MM.1S (cell line): Measurements from ENCODE around the gene FBLN2.

Experiments used
- DNase-seq: peaks from one replicate; pipeline ENCODE4 v3.0.0-alpha.2; 2015
- H2AFZ ChIP-seq: fragments of 300-600 bp; sonication (generic); 2 replicates; pipeline ENCODE4 v1.6.0; 2016; ENCODE audit warnings: antibody characterized with exemption, low read length
- H3F3A ChIP-seq: fragments of 300-600 bp; sonication (generic); 2 replicates; pipeline ENCODE4 v1.6.1; 2016; ENCODE audit warnings: mild to moderate bottlenecking, antibody characterized with exemption, low read length, moderate library complexity, mixed read lengths; ENCODE audit not compliant: insufficient read depth
- H3K27ac ChIP-seq: fragments of 300-600 bp; sonication (generic); 2 replicates; pipeline ENCODE4 v1.5.1; 2016; ENCODE audit warnings: mild to moderate bottlenecking, low read length
- H3K27me3 ChIP-seq: fragments of 300-600 bp; sonication (generic); replicated peaks from 2 replicates; pipeline ENCODE4 v1.6.0; 2016; ENCODE audit warnings: low read length; ENCODE audit not compliant: insufficient read depth
- H3K36me3 ChIP-seq: fragments of 300-600 bp; sonication (generic); replicated peaks from 2 replicates; pipeline ENCODE4 v1.6.1; 2016; ENCODE audit warnings: mild to moderate bottlenecking, low read length, mixed read lengths; ENCODE audit not compliant: insufficient read depth
- H3K4me1 ChIP-seq: fragments of 300-600 bp; sonication (generic); 2 replicates; pipeline ENCODE4 v1.6.1; 2016; ENCODE audit warnings: low read length, mixed read lengths
- H3K4me2 ChIP-seq: fragments of 300-600 bp; sonication (generic); 2 replicates; pipeline ENCODE4 v1.6.0; 2016; ENCODE audit warnings: low read depth, low read length
- H3K4me3 ChIP-seq: fragments of 300-600 bp; sonication (generic); 2 replicates; pipeline ENCODE4 v1.5.1; 2016; ENCODE audit warnings: low read length, mixed read lengths
- H3K79me2 ChIP-seq: fragments of 300-600 bp; sonication (generic); 2 replicates; pipeline ENCODE4 v1.6.1; 2016; ENCODE audit warnings: mixed run types, low read length, mixed read lengths
- H3K9ac ChIP-seq: fragments of 300-600 bp; sonication (generic); 2 replicates; pipeline ENCODE4 v1.6.1; 2016; ENCODE audit warnings: low read length, mixed read lengths
- H3K9me2 ChIP-seq: fragments of 300-600 bp; sonication (generic); replicated peaks from 2 replicates; pipeline ENCODE4 v1.6.1; 2016; ENCODE audit warnings: mild to moderate bottlenecking, low read length, mixed read lengths; ENCODE audit not compliant: insufficient read depth
- H3K9me3 ChIP-seq: fragments of 300-600 bp; sonication (generic); replicated peaks from 2 replicates; pipeline ENCODE4 v1.6.1; 2016; ENCODE audit warnings: mild to moderate bottlenecking, low read length, mixed read lengths; ENCODE audit not compliant: insufficient read depth
- H4K20me1 ChIP-seq: fragments of 300-600 bp; sonication (generic); 2 replicates; pipeline ENCODE4 v1.6.1; 2016; ENCODE audit warnings: mild to moderate bottlenecking, low read length, moderate library complexity, mixed read lengths; ENCODE audit not compliant: insufficient read depth
- EZH2 ChIP-seq: fragments of 300-600 bp; sonication (generic); optimal IDR thresholded peaks from 2 replicates; pipeline ENCODE3; 2017; ENCODE audit warnings: low read depth, mild to moderate bottlenecking, antibody characterized with exemption, low read length, mixed read lengths
- EZH2phosphoT487 ChIP-seq: fragments of 300-600 bp; sonication (generic); IDR thresholded peaks from 2 replicates; pipeline ENCODE4 v1.6.1; 2018; ENCODE audit warnings: antibody characterized with exemption, low read length
- TF ChIP-seq, protein P1 (sequence below): fragments of 300-600 bp; sonication (generic); IDR thresholded peaks from 2 replicates; pipeline ENCODE4 v1.5.1; 2016; ENCODE audit warnings: antibody characterized with exemption, low read length, mixed read lengths

The FBLN2 gene

DNA sequence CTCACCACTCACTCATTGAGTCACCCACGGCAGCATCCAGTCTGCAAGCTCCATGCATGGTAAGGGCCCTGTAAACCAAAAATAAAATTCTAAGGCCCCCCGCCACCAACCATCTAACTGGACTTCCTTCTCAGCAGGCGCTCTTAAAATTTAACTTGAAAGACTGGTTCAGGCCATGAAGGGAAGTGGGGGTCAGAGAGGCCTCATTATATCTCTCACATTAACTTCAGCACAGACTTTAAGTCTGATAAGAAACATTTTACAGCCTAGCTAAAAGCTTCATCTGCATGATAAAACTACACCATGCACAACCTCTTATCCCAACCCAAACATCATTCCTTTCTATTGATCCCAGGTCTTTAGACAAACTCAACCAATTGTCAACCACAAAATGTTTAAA, 38.5 kb downstream of the FBLN2 start:
- Histone ChIP-seq H3K79me2 (no peaks in the 10 kb centered on the region), H3K4me3 (no peak overlapping the region), H2AFZ (no peak overlapping the region), H4K20me1 (no peaks in the 10 kb centered on the region), H3K9me3 (no peaks in the 10 kb centered on the region), H3K4me2 (no peak overlapping the region), H3K4me1 (no peaks in the 10 kb centered on the region), H3K27ac (no peak overlapping the region), H3K9me2 (no peaks in the 10 kb centered on the region), H3K9ac (no peak overlapping the region), H3F3A (no peaks in the 10 kb centered on the region), H3K36me3 (no peaks in the 10 kb centered on the region), H3K27me3 (peaks cover 39% of the 10 kb centered on the region)
- TF ChIP-seq, protein P1, sequence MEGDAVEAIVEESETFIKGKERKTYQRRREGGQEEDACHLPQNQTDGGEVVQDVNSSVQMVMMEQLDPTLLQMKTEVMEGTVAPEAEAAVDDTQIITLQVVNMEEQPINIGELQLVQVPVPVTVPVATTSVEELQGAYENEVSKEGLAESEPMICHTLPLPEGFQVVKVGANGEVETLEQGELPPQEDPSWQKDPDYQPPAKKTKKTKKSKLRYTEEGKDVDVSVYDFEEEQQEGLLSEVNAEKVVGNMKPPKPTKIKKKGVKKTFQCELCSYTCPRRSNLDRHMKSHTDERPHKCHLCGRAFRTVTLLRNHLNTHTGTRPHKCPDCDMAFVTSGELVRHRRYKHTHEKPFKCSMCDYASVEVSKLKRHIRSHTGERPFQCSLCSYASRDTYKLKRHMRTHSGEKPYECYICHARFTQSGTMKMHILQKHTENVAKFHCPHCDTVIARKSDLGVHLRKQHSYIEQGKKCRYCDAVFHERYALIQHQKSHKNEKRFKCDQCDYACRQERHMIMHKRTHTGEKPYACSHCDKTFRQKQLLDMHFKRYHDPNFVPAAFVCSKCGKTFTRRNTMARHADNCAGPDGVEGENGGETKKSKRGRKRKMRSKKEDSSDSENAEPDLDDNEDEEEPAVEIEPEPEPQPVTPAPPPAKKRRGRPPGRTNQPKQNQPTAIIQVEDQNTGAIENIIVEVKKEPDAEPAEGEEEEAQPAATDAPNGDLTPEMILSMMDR = no peak
- TF ChIP-seq EZH2phosphoT487 = no peak
- TF ChIP-seq EZH2 = no peak
- no peak for DNase-seq

- H3K9ac ChIP-seq = no peak overlapping the region
- H2AFZ ChIP-seq = no peak overlapping the region
- peaks cover 42% of the 10 kb centered on the region for H3K27me3 ChIP-seq
- H3K79me2 ChIP-seq = no peaks in the 10 kb centered on the region
- no peak for DNase-seq
- H3K27ac ChIP-seq = no peak overlapping the region
- H4K20me1 ChIP-seq = no peaks in the 10 kb centered on the region
- H3K4me3 ChIP-seq = no peak overlapping the region
- no peaks in the 10 kb centered on the region for H3K9me2 ChIP-seq
- H3K9me3 ChIP-seq = no peaks in the 10 kb centered on the region
- H3K4me1 ChIP-seq = no peaks in the 10 kb centered on the region
- H3F3A ChIP-seq = no peaks in the 10 kb centered on the region
- no peak overlapping the region for H3K4me2 ChIP-seq
- no peaks in the 10 kb centered on the region for H3K36me3 ChIP-seq
- TF ChIP-seq, protein P1 = no peak
- no peak for TF ChIP-seq EZH2phosphoT487
- no peak for TF ChIP-seq EZH2
These were observed 39.3 kb downstream of the FBLN2 start for GRCh38 chr3:13588221-13588701.

DNA sequence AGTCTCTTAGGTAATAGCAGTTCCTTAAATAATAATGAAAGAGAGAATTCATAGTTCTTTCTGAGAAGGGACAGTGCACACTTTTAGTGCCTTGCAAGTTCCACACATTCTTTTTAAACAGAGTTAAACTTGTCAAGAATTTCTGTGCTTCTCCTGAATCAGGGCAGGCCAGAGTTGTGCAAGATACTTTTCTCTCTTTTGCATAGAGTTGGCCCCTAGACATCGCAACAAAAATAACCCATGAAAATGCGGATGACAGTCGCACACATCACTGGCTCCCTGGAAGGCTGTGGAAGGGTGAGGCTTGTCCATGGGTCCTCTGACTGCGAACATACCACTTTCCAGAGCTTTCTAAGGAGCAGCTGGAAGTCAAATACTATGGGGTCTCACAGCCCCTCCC, 40.1 kb downstream of the FBLN2 start:
- H3K4me2 ChIP-seq = no peak overlapping the region
- no peak for TF ChIP-seq EZH2
- no peaks in the 10 kb centered on the region for H3F3A ChIP-seq
- H3K79me2 ChIP-seq = no peaks in the 10 kb centered on the region
- no peak overlapping the region for H2AFZ ChIP-seq
- H3K9me3 ChIP-seq = no peaks in the 10 kb centered on the region
- DNase-seq = no peak
- no peaks in the 10 kb centered on the region for H3K36me3 ChIP-seq
- no peaks in the 10 kb centered on the region for H3K9me2 ChIP-seq
- H3K27me3 ChIP-seq = peaks cover 41% of the 10 kb centered on the region
- no peaks in the 10 kb centered on the region for H4K20me1 ChIP-seq
- H3K4me3 ChIP-seq = no peak overlapping the region
- H3K9ac ChIP-seq = no peak overlapping the region
- no peaks in the 10 kb centered on the region for H3K4me1 ChIP-seq
- no peak overlapping the region for H3K27ac ChIP-seq

GRCh38 chr3:13590841-13591520, 42.1 kb downstream of the FBLN2 start:
- Histone ChIP-seq H3K36me3 (no peaks in the 10 kb centered on the region), H3K4me2 (no peak overlapping the region), H3K4me1 (no peaks in the 10 kb centered on the region), H2AFZ (no peak overlapping the region), H3K27me3 (peaks cover 56% of the 10 kb centered on the region), H3K9ac (no peak overlapping the region), H3K9me2 (no peaks in the 10 kb centered on the region), H3F3A (no peaks in the 10 kb centered on the region), H3K9me3 (no peaks in the 10 kb centered on the region), H3K79me2 (no peaks in the 10 kb centered on the region), H3K4me3 (no peak overlapping the region), H4K20me1 (no peaks in the 10 kb centered on the region), H3K27ac (no peak overlapping the region)
- DNase-seq = no peak
- TF ChIP-seq EZH2 (no peak), EZH2phosphoT487 (no peak)
- TF ChIP-seq, protein P1 = no peak
